ENCODE measurements around the gene LIAS.

Gene LIAS

DNA sequence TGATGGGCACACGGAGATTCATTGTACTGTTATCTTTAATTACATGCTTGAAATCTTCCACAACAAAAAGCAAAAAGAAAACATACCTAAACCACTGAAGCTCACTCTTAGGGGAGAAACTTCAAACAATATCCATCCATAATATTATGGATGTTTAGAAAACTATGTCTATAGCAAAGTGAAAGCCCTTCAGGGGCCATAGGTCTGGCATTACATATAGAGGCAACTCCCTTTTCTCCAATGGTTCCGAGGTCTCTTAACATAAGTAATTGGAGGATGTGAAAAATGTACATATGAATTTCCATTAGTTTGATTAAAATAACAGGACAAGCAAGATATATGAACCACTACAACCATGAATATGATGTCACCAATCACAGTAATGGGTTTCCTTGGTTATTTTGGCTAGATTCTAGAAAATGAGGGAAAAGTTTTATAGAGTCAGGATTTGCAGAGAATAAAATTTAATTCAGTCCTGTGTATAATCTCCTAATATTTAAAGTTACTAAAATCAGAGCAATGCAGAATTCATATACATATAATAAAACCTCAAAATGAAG is 57.6 kb downstream of the LIAS start:
- DNase-seq (ENCODE audit: low read depth): no peak
- TF ChIP-seq CTCF (IDR thresholded peaks at IDR 0.05; ENCODE audit: control insufficient read depth, insufficient read depth, low read depth, low read length, missing control alignments): no peak
- no peak overlapping the region for H3K4me3 ChIP-seq (ENCODE audit: control insufficient read depth, low read depth, low read length)

DNA sequence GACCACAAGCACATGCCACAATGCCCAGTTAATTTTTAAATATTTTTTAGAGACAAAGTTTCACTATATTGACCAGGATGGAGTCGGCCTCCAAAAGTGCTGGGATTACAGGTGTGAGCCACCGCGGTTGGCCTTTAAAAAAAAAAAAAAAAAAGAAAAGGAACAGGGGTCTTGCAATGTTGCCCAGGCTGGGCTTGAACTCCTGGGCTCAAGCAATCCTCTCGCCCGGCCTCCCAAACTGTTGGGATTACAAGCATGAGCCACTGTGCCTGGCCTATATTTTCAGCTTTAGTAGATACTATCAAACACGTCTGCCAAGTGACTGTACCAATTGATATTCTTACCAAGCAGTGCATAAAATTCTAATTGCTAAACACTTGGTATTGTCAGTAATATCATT is 59.6 kb downstream of the LIAS start:
- DNase-seq (ENCODE audit: low read depth): no peak
- H3K4me3 ChIP-seq (ENCODE audit: control insufficient read depth, low read depth, low read length): no peak overlapping the region
- no peak for TF ChIP-seq CTCF (IDR thresholded peaks at IDR 0.05; ENCODE audit: control insufficient read depth, insufficient read depth, low read depth, low read length, missing control alignments)

GRCh38 chr4:39521253-39521919 is 62.5 kb downstream of the LIAS start:
- no peak overlapping the region for H3K4me3 ChIP-seq (ENCODE audit: control insufficient read depth, low read depth, low read length)
- no peak for TF ChIP-seq CTCF (IDR thresholded peaks at IDR 0.05; ENCODE audit: control insufficient read depth, insufficient read depth, low read depth, low read length, missing control alignments)
- no peak for DNase-seq (ENCODE audit: low read depth)

DNA sequence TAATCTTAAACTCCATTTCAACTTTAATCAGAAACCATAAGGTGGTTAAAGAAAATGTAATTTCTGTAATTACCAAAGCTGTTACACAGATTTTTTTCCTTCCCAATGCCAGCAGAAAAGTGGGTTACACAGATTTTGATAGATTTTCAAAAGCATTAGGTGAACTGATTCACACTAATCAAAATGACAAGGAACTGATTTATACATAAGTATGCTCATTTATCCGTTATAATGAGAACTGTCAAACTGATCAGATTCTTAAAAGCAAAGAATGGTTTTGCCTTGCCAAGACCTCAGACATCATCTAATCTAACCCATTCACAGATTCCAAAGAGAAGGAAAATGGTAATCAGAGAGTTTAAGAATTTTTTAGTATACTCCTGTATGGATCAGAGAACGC is 63.2 kb downstream of the LIAS start:
- H3K4me3 ChIP-seq (ENCODE audit: control insufficient read depth, low read depth, low read length): no peak overlapping the region
- TF ChIP-seq CTCF (IDR thresholded peaks at IDR 0.05; ENCODE audit: control insufficient read depth, insufficient read depth, low read depth, low read length, missing control alignments): no peak
- DNase-seq (ENCODE audit: low read depth): no peak

GRCh38 chr4:39524161-39524957 is 65.5 kb downstream of the LIAS start:
- TF ChIP-seq CTCF (IDR thresholded peaks at IDR 0.05; ENCODE audit: control insufficient read depth, insufficient read depth, low read depth, low read length, missing control alignments): no peak
- H3K4me3 ChIP-seq (ENCODE audit: control insufficient read depth, low read depth, low read length): peak overlapping the region; percentile 5; the same call in 1 of the 2 replicates
- no peak for DNase-seq (ENCODE audit: low read depth)

- peak overlapping the region; percentile 93 for H3K4me3 ChIP-seq (ENCODE audit: control insufficient read depth, low read depth, low read length)
- no peak for DNase-seq (ENCODE audit: low read depth)
- TF ChIP-seq CTCF (IDR thresholded peaks at IDR 0.05; ENCODE audit: control insufficient read depth, insufficient read depth, low read depth, low read length, missing control alignments): no peak
These were observed 67.2 kb downstream of the LIAS start for GRCh38 chr4:39525822-39526690.

All from AG09309 (cell line).